Nephron progenitor cell (in vitro differentiated cells): ENCODE data around the gene GRIK4.
"Not testable (repeated sequence)": the region's sequence is repeated elsewhere in the genome, so short reads cannot be mapped to it uniquely, and the experiment has no call there.

Source experiments
- DNase-seq: peaks from one replicate; pipeline ENCODE4 v3.0.0; 2021
- H3K27ac Mint-ChIP-seq: 2 replicates; pipeline ENCODE4 v1.8.0; 2021; ENCODE audit warnings: mild to moderate bottlenecking, moderate library complexity, mixed read lengths
- H3K27me3 Mint-ChIP-seq: 2 replicates; pipeline ENCODE4 v1.8.0; 2021; ENCODE audit warnings: mild to moderate bottlenecking, low read depth, mixed read lengths; ENCODE audit not compliant: poor library complexity
- H3K36me3 Mint-ChIP-seq: 2 replicates; pipeline ENCODE4 v1.8.0; 2021; ENCODE audit warnings: low read depth, mixed read lengths
- H3K4me1 Mint-ChIP-seq: 2 replicates; pipeline ENCODE4 v1.8.0; 2021; ENCODE audit warnings: mixed read lengths
- H3K4me3 Mint-ChIP-seq: 2 replicates; pipeline ENCODE4 v1.8.0; 2021; ENCODE audit warnings: mild to moderate bottlenecking, moderate library complexity, mixed read lengths
- H3K9me3 Mint-ChIP-seq: 2 replicates; pipeline ENCODE4 v1.8.0; 2021; ENCODE audit warnings: mild to moderate bottlenecking, moderate library complexity, mixed read lengths
- CTCF ChIP-seq: fragments of 200-600 bp; sonication (generic); IDR thresholded peaks from 2 replicates; pipeline ENCODE4 v1.5.0; 2021; ENCODE audit warnings: antibody characterized with exemption

Gene GRIK4

GRCh38 chr11:120784566-120785251 lies 273.2 kb downstream of the GRIK4 start:
- H3K4me1 Mint-ChIP-seq = peaks cover 48% of the 10 kb centered on the region
- DNase-seq = peak; percentile 62
- H3K36me3 Mint-ChIP-seq = no peaks in the 10 kb centered on the region
- no peaks in the 10 kb centered on the region for H3K9me3 Mint-ChIP-seq
- no peak overlapping the region for H3K4me3 Mint-ChIP-seq
- peaks cover 17% of the 10 kb centered on the region for H3K27me3 Mint-ChIP-seq
- H3K27ac Mint-ChIP-seq = no peak overlapping the region
- no peak for TF ChIP-seq CTCF

- Mint-ChIP-seq H3K36me3 (no peaks in the 10 kb centered on the region), H3K27me3 (peaks cover 17% of the 10 kb centered on the region), H3K4me1 (peaks cover 48% of the 10 kb centered on the region), H3K27ac (no peak overlapping the region), H3K9me3 (no peaks in the 10 kb centered on the region), H3K4me3 (no peak overlapping the region)
- TF ChIP-seq CTCF = no peak
- DNase-seq = no peak
Observed at GRCh38 chr11:120785576-120785975, 274.0 kb downstream of the GRIK4 start.

- no peak for TF ChIP-seq CTCF
- Mint-ChIP-seq H3K9me3 (no peaks in the 10 kb centered on the region), H3K27ac (no peak overlapping the region), H3K4me3 (no peak overlapping the region), H3K4me1 (peaks cover 48% of the 10 kb centered on the region), H3K36me3 (no peaks in the 10 kb centered on the region), H3K27me3 (peaks cover 17% of the 10 kb centered on the region)
- no peak for DNase-seq
Observed at GRCh38 chr11:120786206-120786735, 274.7 kb downstream of the GRIK4 start.

- H3K4me3 Mint-ChIP-seq, H3K36me3 Mint-ChIP-seq, DNase-seq, H3K9me3 Mint-ChIP-seq, H3K27ac Mint-ChIP-seq: not testable (repeated sequence)
- Mint-ChIP-seq H3K4me1 (peaks cover 42% of the 10 kb centered on the region), H3K27me3 (peaks cover 13% of the 10 kb centered on the region)
Observed at GRCh38 chr11:120787224-120787623, 275.7 kb downstream of the GRIK4 start.

- Mint-ChIP-seq H3K4me3 (no peak overlapping the region), H3K27me3 (peaks cover 10% of the 10 kb centered on the region), H3K27ac (no peak overlapping the region), H3K4me1 (peaks cover 23% of the 10 kb centered on the region), H3K9me3 (no peaks in the 10 kb centered on the region), H3K36me3 (no peaks in the 10 kb centered on the region)
- no peak for TF ChIP-seq CTCF
- no peak for DNase-seq
Observed at GRCh38 chr11:120789391-120789790, 277.8 kb downstream of the GRIK4 start.

GRCh38 chr11:120792306-120792705 lies 280.8 kb downstream of the GRIK4 start:
- Mint-ChIP-seq H3K4me1 (peaks cover 12% of the 10 kb centered on the region), H3K9me3 (no peaks in the 10 kb centered on the region), H3K27me3 (no peaks in the 10 kb centered on the region), H3K4me3 (no peak overlapping the region), H3K36me3 (no peaks in the 10 kb centered on the region), H3K27ac (no peak overlapping the region)
- TF ChIP-seq CTCF = no peak
- no peak for DNase-seq
